GM12878 (cell line): ENCODE measurements around the gene CLIC3. TPM values are rescaled to one million over a fixed set of nuclear protein-coding genes. Genes with fewer than 3 reads are reported as not detected.

Experiments used
- ATAC-seq: fragments of 200-7000 bp; cut with Tn5 transposase; 3 replicates; pipeline ENCODE4 v1.9.1; 2020; ENCODE audit warnings: mild to moderate bottlenecking, moderate library complexity
- BruUV-seq: library from RNA; stranded (reverse); fragments of 400-500 nt; replicated peaks from 2 replicates; lab custom pipeline; 2021; lab: Mats Ljungman, UMichigan
- CTCF ChIA-PET: fragments of 300-600 bp; sonication (Branson Sonifier 250); formaldehyde crosslinking; extraction: SDS; loops from one replicate; lab custom pipeline; 2021; ENCODE audit warnings: inconsistent platforms; lab: Yijun Ruan, JAX
- POLR2A ChIA-PET: fragments of 350-600 bp; formaldehyde crosslinking; extraction: SDS; loops from one replicate; lab custom pipeline; 2021; ENCODE audit warnings: inconsistent platforms; lab: Charles Lee
- RAD21 ChIA-PET: fragments of 300-600 bp; sonication (Branson Sonifier 250); formaldehyde crosslinking; loops from one replicate; lab custom pipeline; 2023; ENCODE audit warnings: antibody characterized with exemption; ENCODE audit not compliant: unreplicated experiment; lab: Charles Lee
- SMC1A ChIA-PET: fragments of 300-600 bp; sonication (Branson Sonifier 250); formaldehyde crosslinking; loops from one replicate; lab custom pipeline; 2023; ENCODE audit not compliant: unreplicated experiment, uncharacterized antibody; lab: Charles Lee
- DNase-seq: peaks from one replicate; pipeline ENCODE4 v3.0.0-alpha.2; 2011; ENCODE audit warnings: low read depth, low spot score
- FAIRE-seq: peaks from 3 replicates; lab custom pipeline; 2011; peaks lifted over from hg19 to GRCh38; lab: Jason Lieb, UNC
- H2AFZ ChIP-seq: 2 replicates; pipeline ENCODE4 v1.6.0; 2011; ENCODE audit warnings: low read depth, low read length, control low read depth; ENCODE audit not compliant: control insufficient read depth
- H3K27ac ChIP-seq: 2 replicates; pipeline ENCODE4 v1.5.1; 2011; ENCODE audit warnings: control low read depth; ENCODE audit not compliant: control insufficient read depth, insufficient read depth
- H3K27me3 ChIP-seq, 2 experiments: replicated peaks in 1 of 2; 2 replicates each; pipeline versions ENCODE4 v1.6.0 to v1.6.1; 2011; ENCODE audit warnings: low read length in 1 of 2; ENCODE audit not compliant: control insufficient read depth in 2 of 2, insufficient read depth in 2 of 2
- H3K36me3 ChIP-seq, 2 experiments: 2 replicates each; pipeline ENCODE4 v1.5.1; 2011; ENCODE audit warnings: low read length in 1 of 2; ENCODE audit not compliant: control insufficient read depth in 2 of 2, insufficient read depth in 2 of 2
- H3K4me1 ChIP-seq: 2 replicates; pipeline ENCODE4 v1.6.1; 2011; ENCODE audit warnings: mild to moderate bottlenecking, low read length, moderate library complexity, mixed read lengths; ENCODE audit not compliant: control insufficient read depth, insufficient read depth
- H3K4me2 ChIP-seq: 2 replicates; pipeline ENCODE4 v1.6.0; 2011; ENCODE audit warnings: control low read depth; ENCODE audit not compliant: control insufficient read depth, insufficient read depth
- H3K4me3 ChIP-seq: fragments of 200-600 bp; sonication (generic); 2 replicates; pipeline ENCODE4 v1.5.1; 2016
- H3K79me2 ChIP-seq: 2 replicates; pipeline ENCODE4 v1.6.0; 2011; ENCODE audit warnings: low read length; ENCODE audit not compliant: control insufficient read depth, insufficient read depth
- H3K9ac ChIP-seq: 2 replicates; pipeline ENCODE4 v1.8.0; 2011; ENCODE audit warnings: low read length, control low read depth, mixed read lengths; ENCODE audit not compliant: control insufficient read depth, insufficient read depth
- H3K9me3 ChIP-seq: replicated peaks from 3 replicates; pipeline ENCODE4 v1.5.1; 2011; ENCODE audit warnings: mild to moderate bottlenecking, low read length; ENCODE audit not compliant: control insufficient read depth, insufficient read depth
- H4K20me1 ChIP-seq: 2 replicates; pipeline ENCODE4 v1.6.0; 2011; ENCODE audit not compliant: control insufficient read depth, insufficient read depth
- ATF7 ChIP-seq: fragments of 450-650 bp; IDR thresholded peaks from 2 replicates; pipeline ENCODE4 v1.6.1; 2016; ENCODE audit warnings: low read depth, mild to moderate bottlenecking
- BACH1 ChIP-seq: fragments of 450-650 bp; IDR thresholded peaks from 2 replicates; pipeline ENCODE4 v1.6.1; 2017; ENCODE audit warnings: mild to moderate bottlenecking, borderline replicate concordance
- BCL11A ChIP-seq: IDR thresholded peaks from 2 replicates; pipeline ENCODE4 v1.6.1; 2011; ENCODE audit warnings: low read depth, low read length
- CBX5 ChIP-seq: sonication (generic); IDR thresholded peaks from 2 replicates; pipeline ENCODE4 v1.6.1; 2016; ENCODE audit warnings: low read depth, moderate library complexity, mild to moderate bottlenecking, inconsistent platforms
- CREB1 ChIP-seq: IDR thresholded peaks from 2 replicates; pipeline ENCODE4 v1.6.1; 2012; ENCODE audit warnings: low read depth, mild to moderate bottlenecking, inconsistent platforms
- FOXM1 ChIP-seq: IDR thresholded peaks from 2 replicates; pipeline ENCODE4 v1.6.1; 2012; ENCODE audit warnings: low read depth, mild to moderate bottlenecking, inconsistent platforms, low read length, moderate library complexity
- KLF5 ChIP-seq: fragments of 450-650 bp; IDR thresholded peaks from 2 replicates; pipeline ENCODE4 v1.6.1; 2014; ENCODE audit warnings: mild to moderate bottlenecking; ENCODE audit not compliant: partially characterized antibody
- MTA3 ChIP-seq: IDR thresholded peaks from 2 replicates; pipeline ENCODE4 v1.6.1; 2012; ENCODE audit warnings: low read length, inconsistent platforms, borderline replicate concordance
- NFXL1 ChIP-seq: fragments of 450-650 bp; IDR thresholded peaks from 2 replicates; pipeline ENCODE4 v1.6.1; 2017; ENCODE audit warnings: antibody characterized with exemption, mild to moderate bottlenecking, borderline replicate concordance
- PML ChIP-seq: IDR thresholded peaks from 2 replicates; pipeline ENCODE4 v1.6.1; 2012; ENCODE audit warnings: low read length, inconsistent platforms
- POLR2A ChIP-seq: IDR thresholded peaks from 2 replicates; pipeline ENCODE4 v1.6.1; 2011; ENCODE audit warnings: low read depth, mild to moderate bottlenecking, low read length
- RAD21 ChIP-seq: IDR thresholded peaks from 2 replicates; pipeline ENCODE4 v1.6.1; 2011; ENCODE audit warnings: mild to moderate bottlenecking, low read depth, low read length, moderate library complexity; ENCODE audit not compliant: insufficient read depth
- RELA ChIP-seq: fragments of 450-650 bp; IDR thresholded peaks from 2 replicates; pipeline ENCODE4 v1.8.0; 2014; ENCODE audit warnings: borderline replicate concordance; ENCODE audit not compliant: partially characterized antibody
- SREBF1 ChIP-seq: IDR thresholded peaks from 2 replicates; pipeline ENCODE4 v1.6.1; 2012; ENCODE audit warnings: mild to moderate bottlenecking, low read length
- STAT1 ChIP-seq: fragments of 450-650 bp; conservative IDR thresholded peaks from 2 replicates; pipeline ENCODE4 v1.6.1; 2014; ENCODE audit warnings: antibody characterized with exemption, mild to moderate bottlenecking
- YBX1 ChIP-seq: fragments of 450-650 bp; IDR thresholded peaks from 2 replicates; pipeline ENCODE4 v1.6.1; 2016; ENCODE audit warnings: antibody characterized with exemption
- WGBS: methylation state at CpG from one replicate; pipeline ENCODE4 v1.1.6; 2016; ENCODE audit warnings: low lambda C conversion rate; ENCODE audit not compliant: insufficient replicate concordance, insufficient coverage; ENCODE audit errors: missing lambda C conversion rate; 5-methylcytosine and 5-hydroxymethylcytosine counted together
- in situ Hi-C: fragments of 300-500 bp; cut with MboI; formaldehyde crosslinking; loops from 9 replicates; pipeline ENCODE4 v1.14.3; 2018; ENCODE audit warnings: mixed read lengths
- intact Hi-C: fragments of 100-400 bp; cut with micrococcal nuclease; formaldehyde crosslinking; loops from one replicate; pipeline ENCODE4 v1.14.2; 2022; ENCODE audit not compliant: unreplicated experiment
- polyA plus RNA-seq, 11 experiments: library from polyadenylated mRNA; depleted of rRNA in 4 of 11; unstranded in 6 of 11; stranded (reverse) in 5 of 11; fragments of >200 nt; fragmentation: Nextera tagmentation in 4 of 11; fragmentation: Illumina TruSeq in 1 of 11; extraction: Ambion mirVana in 4 of 11; extraction: Trizol in 1 of 11; gene quantifications; 1 replicate in 1 of 11; 2 replicates in 10 of 11; pipeline versions ENCODE4 v1.2.1 to v1.2.3, GENCODE V29; 2011 to 2016; ENCODE audit warnings: inconsistent platforms in 2 of 11, missing spikeins in 2 of 11, low read depth in 1 of 11
- total RNA-seq, 4 experiments: library from RNA; depleted of rRNA in 3 of 4; stranded (reverse); fragments of >200 nt in 3 of 4; fragmentation: Illumina TruSeq in 1 of 4; extraction: Trizol in 1 of 4; gene quantifications; 2 replicates each; pipeline versions ENCODE4 v1.2.1 to v1.2.3, GENCODE V29; 2013 to 2021
- TF ChIP-seq, protein P1 (sequence below): fragments of 450-650 bp; IDR thresholded peaks from 2 replicates; pipeline ENCODE4 v1.6.1; 2017; ENCODE audit warnings: low read depth, mild to moderate bottlenecking, moderate library complexity

Gene CLIC3
- total and polyA plus RNA-seq, 10 of the 15 experiments (the other 5 are each of a cell fraction or from before 2014, with no cell fraction given) = 0.31 TPM; not detected in 9

DNA sequence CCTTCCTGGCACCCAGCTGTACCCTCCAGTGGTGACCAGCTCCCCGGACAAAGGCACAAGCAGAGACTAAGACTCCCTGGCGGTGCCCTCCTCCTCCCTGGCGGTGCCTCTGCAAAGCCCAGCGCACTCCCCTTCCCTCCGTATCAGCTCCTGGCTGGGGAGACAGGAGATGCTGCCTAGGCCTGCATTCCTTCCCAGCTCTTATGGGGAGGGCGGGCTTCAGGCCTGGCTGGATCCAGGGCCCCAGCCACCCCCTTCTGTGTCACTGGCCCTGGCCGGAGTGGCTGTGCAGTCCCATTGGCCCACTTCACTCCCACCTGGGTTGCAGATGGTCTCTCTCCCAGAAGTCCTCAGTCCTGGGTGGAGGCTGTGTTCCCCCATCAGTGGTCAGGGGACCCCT, 37.9 kb downstream of the CLIC3 start:
- 41% methylated on average over 7 of the region's 7 CpGs for WGBS
- ATAC-seq (no peak), DNase-seq (no peak), FAIRE-seq (no peak)
- Histone ChIP-seq H3K36me3 (no peaks in the 10 kb centered on the region), H3K27me3 (no peaks in the 10 kb centered on the region), H3K4me1 (no peaks in the 10 kb centered on the region), H3K9me3 (no peaks in the 10 kb centered on the region), H3K27ac (no peak overlapping the region), H3K4me3 (no peak overlapping the region), H3K79me2 (no peaks in the 10 kb centered on the region), H2AFZ (no peak overlapping the region), H4K20me1 (no peaks in the 10 kb centered on the region), H3K9ac (no peak overlapping the region), H3K4me2 (no peak overlapping the region)
- SMC1A ChIA-PET = no interaction called here
- CTCF ChIA-PET = no interaction called here
- TF ChIP-seq KLF5 = no peak
- BruUV-seq = no TSS peak
- intact Hi-C loops = no loop called here
- RAD21 ChIA-PET = no interaction called here
- POLR2A ChIA-PET = no interaction called here
- in situ Hi-C loops = no loop called here

DNA sequence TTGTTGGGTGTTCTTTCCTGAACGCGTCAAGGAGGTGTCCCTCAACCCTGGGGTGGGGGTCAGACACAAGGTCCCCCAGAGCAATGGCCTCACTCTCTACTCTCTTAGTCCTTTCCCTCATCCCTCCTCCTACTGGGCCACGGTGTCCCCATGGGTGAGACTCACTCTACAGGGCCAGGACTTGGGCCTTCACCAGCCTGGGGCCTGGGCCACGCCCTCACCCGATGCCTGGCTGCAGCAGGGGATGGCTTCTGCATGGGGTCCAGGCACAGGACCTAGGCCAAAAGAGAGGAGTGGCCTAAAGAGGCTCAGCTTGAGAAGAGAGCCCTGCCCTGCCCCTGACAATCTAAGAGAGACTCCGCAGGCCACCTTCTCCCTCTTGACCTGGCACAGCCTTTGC, 38.5 kb downstream of the CLIC3 start:
- no peak overlapping the region for H3K4me3 ChIP-seq
- ChIA-PET POLR2A (no interaction called here), RAD21 (no interaction called here), CTCF (no interaction called here), SMC1A (no interaction called here)
- ATAC-seq = no peak
- H3K79me2 ChIP-seq = no peaks in the 10 kb centered on the region
- no peak overlapping the region for H3K9ac ChIP-seq
- BruUV-seq = no TSS peak
- no peaks in the 10 kb centered on the region for H3K9me3 ChIP-seq
- H3K4me2 ChIP-seq = no peak overlapping the region
- no peaks in the 10 kb centered on the region for H3K4me1 ChIP-seq
- DNase-seq = no peak
- H3K27ac ChIP-seq = no peak overlapping the region
- no peak for FAIRE-seq
- 31% methylated on average over 6 of the region's 6 CpGs for WGBS
- H3K36me3 ChIP-seq = no peaks in the 10 kb centered on the region
- intact Hi-C loops (no loop called here), in situ Hi-C loops (no loop called here)
- no peaks in the 10 kb centered on the region for H3K27me3 ChIP-seq
- no peak overlapping the region for H2AFZ ChIP-seq
- H4K20me1 ChIP-seq = no peaks in the 10 kb centered on the region
- no peak for TF ChIP-seq CREB1
- TF ChIP-seq MTA3 = no peak
- no peak for TF ChIP-seq STAT1
- TF ChIP-seq BACH1 = no peak
- no peak for TF ChIP-seq BCL11A
- TF ChIP-seq, protein P1, sequence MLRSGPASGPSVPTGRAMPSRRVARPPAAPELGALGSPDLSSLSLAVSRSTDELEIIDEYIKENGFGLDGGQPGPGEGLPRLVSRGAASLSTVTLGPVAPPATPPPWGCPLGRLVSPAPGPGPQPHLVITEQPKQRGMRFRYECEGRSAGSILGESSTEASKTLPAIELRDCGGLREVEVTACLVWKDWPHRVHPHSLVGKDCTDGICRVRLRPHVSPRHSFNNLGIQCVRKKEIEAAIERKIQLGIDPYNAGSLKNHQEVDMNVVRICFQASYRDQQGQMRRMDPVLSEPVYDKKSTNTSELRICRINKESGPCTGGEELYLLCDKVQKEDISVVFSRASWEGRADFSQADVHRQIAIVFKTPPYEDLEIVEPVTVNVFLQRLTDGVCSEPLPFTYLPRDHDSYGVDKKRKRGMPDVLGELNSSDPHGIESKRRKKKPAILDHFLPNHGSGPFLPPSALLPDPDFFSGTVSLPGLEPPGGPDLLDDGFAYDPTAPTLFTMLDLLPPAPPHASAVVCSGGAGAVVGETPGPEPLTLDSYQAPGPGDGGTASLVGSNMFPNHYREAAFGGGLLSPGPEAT = no peak
- no peak for TF ChIP-seq FOXM1
- TF ChIP-seq CBX5 = no peak
- no peak for TF ChIP-seq POLR2A
- no peak for TF ChIP-seq RAD21
- no peak for TF ChIP-seq RELA
- no peak for TF ChIP-seq PML
- TF ChIP-seq YBX1 = no peak
- TF ChIP-seq ATF7 = no peak
- no peak for TF ChIP-seq NFXL1
- TF ChIP-seq SREBF1 = no peak
